Measurements from ENCODE around the gene PLAGL1. TPM values are rescaled to one million over a fixed set of nuclear protein-coding genes. Genes with fewer than 3 reads are reported as not detected.

PLAGL1 gene
- total RNA-seq, 4 donors from 2014 or later, result 6.6 to 10.5 (median 7.4) TPM

GRCh38 chr6:143971482-143972205 lies 36.4 kb downstream of the PLAGL1 start:
- Histone ChIP-seq H3K27ac (no peak overlapping the region), H3K4me3 (replicated peaks in 1 of 3) (no peak overlapping the region), H3K36me3 (no peaks in the 10 kb centered on the region), H3K9me3 (no peaks in the 10 kb centered on the region), H3K4me1 (no peaks in the 10 kb centered on the region), H3K27me3 (no peaks in the 10 kb centered on the region)
- 69 to 76% methylated on average over 4 of the region's 4 CpGs for WGBS, 2 donors
- intact Hi-C loops (cut with DNase I), result no loop called here
- no peak for TF ChIP-seq CTCF (IDR thresholded peaks at IDR 0.05)
- DNase-seq, result no peak

GRCh38 chr6:143970456-143971218 lies 37.4 kb downstream of the PLAGL1 start:
- WGBS, 2 donors, result 64% methylated on average over 6 of the region's 6 CpGs
- DNase-seq, result no peak
- no peaks in the 10 kb centered on the region for H3K27me3 ChIP-seq
- no peaks in the 10 kb centered on the region for H3K9me3 ChIP-seq
- H3K4me3 ChIP-seq (replicated peaks in 1 of 3), result no peak overlapping the region
- intact Hi-C loops (cut with DNase I), result no loop called here
- no peaks in the 10 kb centered on the region for H3K4me1 ChIP-seq
- no peak overlapping the region for H3K27ac ChIP-seq
- TF ChIP-seq CTCF (IDR thresholded peaks at IDR 0.05), result no peak
- TF ChIP-seq POLR2A (IDR thresholded peaks at IDR 0.05), result no peak
- H3K36me3 ChIP-seq, result no peaks in the 10 kb centered on the region

DNA sequence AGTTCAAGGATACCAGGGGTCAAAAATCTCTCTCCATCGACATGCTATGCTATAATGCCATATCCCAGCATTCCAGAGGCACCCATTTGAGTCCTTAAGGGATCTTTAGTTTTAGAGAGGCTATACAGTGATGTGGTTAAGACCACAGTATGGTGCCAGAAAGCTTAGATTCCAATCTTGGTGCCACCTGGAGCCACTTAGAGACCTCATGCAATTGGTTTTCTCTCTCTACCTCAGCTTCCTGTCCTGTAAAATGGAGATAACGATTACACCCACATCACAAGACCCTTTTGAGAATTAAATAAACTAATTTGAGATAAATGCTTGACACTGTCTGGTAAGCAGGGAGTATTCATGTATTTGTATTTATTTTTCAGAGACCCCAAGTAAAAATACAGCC lies 39.0 kb downstream of the PLAGL1 start:
- DNase-seq, result no peak
- Histone ChIP-seq H3K4me3 (replicated peaks in 1 of 3) (no peak overlapping the region), H3K36me3 (no peaks in the 10 kb centered on the region), H3K27me3 (no peaks in the 10 kb centered on the region), H3K27ac (no peak overlapping the region), H3K9me3 (no peaks in the 10 kb centered on the region), H3K4me1 (no peaks in the 10 kb centered on the region)
- 52 to 58% methylated on average over 2 of the region's 2 CpGs for WGBS, 2 donors
- intact Hi-C loops (cut with DNase I), result no loop called here
- no peak for TF ChIP-seq CTCF (IDR thresholded peaks at IDR 0.05)
- no peak for TF ChIP-seq POLR2A (IDR thresholded peaks at IDR 0.05)

GRCh38 chr6:143967706-143968376 lies 40.2 kb downstream of the PLAGL1 start:
- Histone ChIP-seq H3K36me3 (no peaks in the 10 kb centered on the region), H3K27ac (no peak overlapping the region), H3K4me3 (replicated peaks in 1 of 3) (no peak overlapping the region), H3K4me1 (no peaks in the 10 kb centered on the region), H3K9me3 (no peaks in the 10 kb centered on the region), H3K27me3 (no peaks in the 10 kb centered on the region)
- 74 to 79% methylated on average over 5 of the region's 5 CpGs for WGBS, 2 donors
- no peak for DNase-seq
- TF ChIP-seq POLR2A (IDR thresholded peaks at IDR 0.05) (no peak), CTCF (IDR thresholded peaks at IDR 0.05) (no peak)
- intact Hi-C loops (cut with DNase I), result no loop called here

DNA sequence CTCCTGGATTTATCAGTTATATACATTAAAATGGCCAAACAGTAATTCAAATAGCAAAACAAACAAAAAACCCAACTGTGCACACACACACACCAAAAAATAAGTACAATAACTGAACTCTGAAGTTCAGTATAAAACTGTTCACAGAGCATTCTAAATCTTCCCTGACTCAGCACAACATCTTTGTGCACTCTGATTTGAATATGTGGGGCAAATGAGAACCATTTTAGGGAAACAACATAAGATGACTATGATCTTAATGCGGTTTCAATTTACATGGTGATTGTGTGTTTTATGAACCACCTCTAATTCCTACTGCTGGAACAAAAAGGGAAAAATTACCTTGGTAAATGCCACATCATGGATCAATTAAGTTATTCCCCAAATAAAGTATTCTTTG lies 41.7 kb downstream of the PLAGL1 start:
- Histone ChIP-seq H3K4me1 (no peaks in the 10 kb centered on the region), H3K4me3 (replicated peaks in 1 of 3) (no peak overlapping the region), H3K9me3 (no peaks in the 10 kb centered on the region), H3K27me3 (no peaks in the 10 kb centered on the region), H3K27ac (no peak overlapping the region), H3K36me3 (no peaks in the 10 kb centered on the region)
- TF ChIP-seq CTCF (IDR thresholded peaks at IDR 0.05) (no peak), POLR2A (IDR thresholded peaks at IDR 0.05) (no peak)
- intact Hi-C loops (cut with DNase I), result no loop called here
- WGBS, 2 donors, result 89 to 94% methylated on average over 1 of the region's 1 CpG
- DNase-seq, result no peak
